ENCODE data around the gene DDX17. TPM values are rescaled to one million over a fixed set of nuclear protein-coding genes. Genes with fewer than 3 reads are reported as not detected.

The DDX17 gene
- total RNA-seq, 4 donors from 2014 or later: 108 to 329 (median 206) TPM

GRCh38 chr22:38435965-38436364 lies 70.1 kb downstream of the DDX17 start:
- Histone ChIP-seq H3K27ac (no peak overlapping the region), H3K27me3 (no peaks in the 10 kb centered on the region), H3K4me1 (no peaks in the 10 kb centered on the region), H3K4me3 (no peak overlapping the region), H3K9me3 (no peaks in the 10 kb centered on the region), H3K36me3 (no peaks in the 10 kb centered on the region)
- ATAC-seq (no peak), DNase-seq (no peak)
- in situ Hi-C loops (cut with MboI; ENCODE audit: low sequenced_read_pairs in 4 of 4): no loop called here
- TF ChIP-seq CTCF (IDR thresholded peaks at IDR 0.05 in 4 of 5, conservative IDR thresholded peaks at IDR 0.05 in 1 of 5): no peak
- TF ChIP-seq POLR2A (IDR thresholded peaks at IDR 0.05): no peak
- intact Hi-C loops (cut with DNase I; ENCODE audit: low total_unique reads): no loop called here

- no peak overlapping the region for H3K27ac ChIP-seq
- no peak for DNase-seq
Observed at GRCh38 chr22:38435010-38435409, 71.1 kb downstream of the DDX17 start.

DNA sequence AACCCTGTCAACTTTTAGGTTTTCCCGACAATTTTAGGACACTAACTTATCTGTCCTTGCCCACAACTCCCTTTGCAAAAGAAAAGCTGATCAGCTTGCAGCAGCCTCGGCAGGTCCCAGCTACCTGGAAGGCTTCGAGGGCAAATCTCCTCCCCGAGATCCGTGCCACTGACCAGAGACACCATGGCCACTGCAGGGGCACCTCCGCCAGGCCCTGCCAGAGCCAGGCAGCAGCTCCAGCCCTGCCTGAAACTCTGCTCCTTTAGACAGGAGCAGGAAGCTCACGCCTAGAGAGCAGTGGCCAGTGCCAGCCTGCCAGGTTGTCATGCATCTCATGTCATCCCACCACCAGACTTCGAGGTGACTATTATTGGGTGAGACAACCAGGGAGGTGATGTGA lies 72.2 kb downstream of the DDX17 start:
- Histone ChIP-seq H3K27me3 (no peaks in the 10 kb centered on the region), H3K4me1 (no peaks in the 10 kb centered on the region), H3K9me3 (no peaks in the 10 kb centered on the region), H3K27ac (no peak overlapping the region), H3K36me3 (no peaks in the 10 kb centered on the region), H3K4me3 (no peak overlapping the region)
- intact Hi-C loops (cut with DNase I; ENCODE audit: low total_unique reads): no loop called here
- in situ Hi-C loops (cut with MboI; ENCODE audit: low sequenced_read_pairs in 4 of 4): no loop called here
- TF ChIP-seq CTCF (IDR thresholded peaks at IDR 0.05 in 4 of 5, conservative IDR thresholded peaks at IDR 0.05 in 1 of 5) (no peak), POLR2A (IDR thresholded peaks at IDR 0.05) (no peak)
- ATAC-seq (no peak), DNase-seq (no peak)

More at GRCh38 chr22:38435010-38435409, 71.1 kb downstream of the DDX17 start:
- intact Hi-C loops (cut with DNase I; ENCODE audit: low total_unique reads) (no loop called here), in situ Hi-C loops (cut with MboI; ENCODE audit: low sequenced_read_pairs in 4 of 4) (no loop called here)
- TF ChIP-seq CTCF (IDR thresholded peaks at IDR 0.05 in 4 of 5, conservative IDR thresholded peaks at IDR 0.05 in 1 of 5): no peak
- TF ChIP-seq POLR2A (IDR thresholded peaks at IDR 0.05): no peak
- H3K36me3 ChIP-seq: no peaks in the 10 kb centered on the region
- H3K9me3 ChIP-seq: no peaks in the 10 kb centered on the region
- H3K4me3 ChIP-seq: no peak overlapping the region
- H3K27me3 ChIP-seq: no peaks in the 10 kb centered on the region
- H3K4me1 ChIP-seq: no peaks in the 10 kb centered on the region
- ATAC-seq: no peak

Other genes with a start within 250 kb of the DDX17 start
- gene TMEM184B, start 233.3 kb downstream of the DDX17 start, total RNA-seq: 10 to 100 TPM; 25.4 to 40.7 (median 31.2) TPM
- gene CSNK1E, start 188.9 kb downstream of the DDX17 start, total RNA-seq: 10 to 100 TPM; 29.8 to 66.3 (median 40.3) TPM
- gene KCNJ4, start 51.1 kb downstream of the DDX17 start, total RNA-seq: not detected
- gene KDELR3, start 38.2 kb downstream of the DDX17 start, total RNA-seq: 1 to 10 TPM in 2 of 4 donors, under 1 TPM in 1, not detected in 1; 0.34 to 2.0 (median 1.3) TPM
- under 1 TPM in 1 of 4 donors, not detected in 3; 0.18 TPM for gene DMC1, start 63.9 kb upstream of the DDX17 start, total RNA-seq
- gene FAM227A, start 150.1 kb upstream of the DDX17 start, total RNA-seq: under 1 TPM in 1 of 4 donors, not detected in 3; 0.02 TPM
- gene CBY1, start 150.3 kb upstream of the DDX17 start, total RNA-seq: 10 to 100 TPM in 2 of 4 donors, 1 to 10 TPM in 2; 8.0 to 15.7 (median 12.6) TPM
- 10 to 100 TPM; 37.1 to 47.1 (median 46.3) TPM for gene TOMM22, start 175.6 kb upstream of the DDX17 start, total RNA-seq
- gene JOSD1, start 194.6 kb upstream of the DDX17 start, total RNA-seq: 10 to 100 TPM; 25.1 to 50.5 (median 42.4) TPM
- 100 to 1,000 TPM in 1 of 4 donors, 10 to 100 TPM in 3; 27.7 to 124 (median 36.0) TPM for gene GTPBP1, start 199.6 kb upstream of the DDX17 start, total RNA-seq
- gene SUN2, start 249.7 kb upstream of the DDX17 start, total RNA-seq: 100 to 1,000 TPM; 177 to 423 (median 312) TPM

Measured in gastrocnemius medialis (tissue), 4 donors.